ENCODE measurements around the gene FAM114A2.

Gene FAM114A2

GRCh38 chr5:153983885-153984284 lies 54.8 kb downstream of the FAM114A2 start:
- no peak for DNase-seq (ENCODE audit: low read depth)

- no peak for DNase-seq (ENCODE audit: low read depth)
Measured at GRCh38 chr5:153981905-153982605, 56.7 kb downstream of the FAM114A2 start.

GRCh38 chr5:153979028-153979783 lies 59.5 kb downstream of the FAM114A2 start:
- no peak for DNase-seq (ENCODE audit: low read depth)

- DNase-seq (ENCODE audit: low read depth): no peak
Measured at GRCh38 chr5:153974813-153975163, 63.9 kb downstream of the FAM114A2 start.

- DNase-seq (ENCODE audit: low read depth): no peak
Measured at GRCh38 chr5:153974131-153974812, 64.4 kb downstream of the FAM114A2 start.

GRCh38 chr5:153972240-153972639 lies 66.5 kb downstream of the FAM114A2 start:
- no peak for DNase-seq (ENCODE audit: low read depth)

- DNase-seq (ENCODE audit: low read depth): no peak
Measured at GRCh38 chr5:153970496-153970895, 68.2 kb downstream of the FAM114A2 start.

GRCh38 chr5:153969563-153969895 lies 69.2 kb downstream of the FAM114A2 start:
- no peak for DNase-seq (ENCODE audit: low read depth)

- no peak for DNase-seq (ENCODE audit: low read depth)
Measured at GRCh38 chr5:153968761-153969562, 69.7 kb downstream of the FAM114A2 start.

- no peak for DNase-seq (ENCODE audit: low read depth)
Measured at GRCh38 chr5:153964880-153965645, 73.6 kb downstream of the FAM114A2 start.

- DNase-seq (ENCODE audit: low read depth): no peak
Measured at GRCh38 chr5:153964191-153964879, 74.4 kb downstream of the FAM114A2 start.

- peak; percentile 4 for DNase-seq (ENCODE audit: low read depth)
Measured at GRCh38 chr5:153960269-153961215, 78.2 kb downstream of the FAM114A2 start.

- DNase-seq (ENCODE audit: low read depth): no peak
Measured at GRCh38 chr5:153959134-153959957, 79.4 kb downstream of the FAM114A2 start.

- no peak for DNase-seq (ENCODE audit: low read depth)
Measured at GRCh38 chr5:153957205-153957604, 81.5 kb downstream of the FAM114A2 start.

GRCh38 chr5:153953411-153953810 lies 85.3 kb downstream of the FAM114A2 start:
- no peak for DNase-seq (ENCODE audit: low read depth)

- DNase-seq (ENCODE audit: low read depth): no peak
Measured at GRCh38 chr5:153952893-153953292, 85.8 kb downstream of the FAM114A2 start.

- DNase-seq (ENCODE audit: low read depth): no peak
Measured at GRCh38 chr5:153952057-153952456, 86.7 kb downstream of the FAM114A2 start.

GRCh38 chr5:153941265-153941664 lies 97.4 kb downstream of the FAM114A2 start:
- DNase-seq (ENCODE audit: low read depth): no peak
